Esophagus squamous epithelium (tissue), 4 donors: ENCODE measurements around the gene FBXL20.

Experiments
- POLR2A ChIP-seq, 4 donors: fragments of 450-650 bp; IDR thresholded peaks; one replicate each; pipeline ENCODE4 v1.6.1; 2017; ENCODE audit warnings: antibody characterized with exemption in 4 of 4, mild to moderate bottlenecking in 4 of 4, moderate library complexity in 3 of 4
- TF ChIP-seq, protein P1 (sequence below), 6 experiments: fragments of 450-650 bp in 4 of 6; fragments of 200-600 bp in 2 of 6; sonication (generic) in 2 of 6; IDR thresholded peaks; one replicate each; pipeline ENCODE4 v1.5.1; 2016 to 2019; ENCODE audit warnings: antibody characterized with exemption in 6 of 6, mild to moderate bottlenecking in 4 of 6, moderate library complexity in 4 of 6

DNA sequence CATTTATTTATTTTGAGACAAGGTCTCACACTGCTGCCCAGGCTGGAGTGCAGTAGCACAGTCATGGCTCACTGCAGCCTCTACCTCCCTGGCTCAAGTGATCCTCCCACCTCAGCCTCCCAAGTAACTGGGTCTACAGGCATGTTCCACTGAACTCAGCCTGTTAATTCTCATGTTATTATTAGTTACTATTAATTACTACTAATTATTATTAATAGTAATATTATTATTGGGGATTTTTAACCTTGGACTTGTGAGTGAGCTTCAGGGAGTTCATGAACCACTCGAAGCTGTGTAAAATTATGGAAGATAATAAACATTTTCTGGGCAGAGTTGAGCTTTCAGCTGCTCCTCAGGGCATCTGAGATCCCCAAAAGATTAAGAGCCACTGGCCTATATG, 171.1 kb downstream of the FBXL20 start:
- TF ChIP-seq, protein P1, sequence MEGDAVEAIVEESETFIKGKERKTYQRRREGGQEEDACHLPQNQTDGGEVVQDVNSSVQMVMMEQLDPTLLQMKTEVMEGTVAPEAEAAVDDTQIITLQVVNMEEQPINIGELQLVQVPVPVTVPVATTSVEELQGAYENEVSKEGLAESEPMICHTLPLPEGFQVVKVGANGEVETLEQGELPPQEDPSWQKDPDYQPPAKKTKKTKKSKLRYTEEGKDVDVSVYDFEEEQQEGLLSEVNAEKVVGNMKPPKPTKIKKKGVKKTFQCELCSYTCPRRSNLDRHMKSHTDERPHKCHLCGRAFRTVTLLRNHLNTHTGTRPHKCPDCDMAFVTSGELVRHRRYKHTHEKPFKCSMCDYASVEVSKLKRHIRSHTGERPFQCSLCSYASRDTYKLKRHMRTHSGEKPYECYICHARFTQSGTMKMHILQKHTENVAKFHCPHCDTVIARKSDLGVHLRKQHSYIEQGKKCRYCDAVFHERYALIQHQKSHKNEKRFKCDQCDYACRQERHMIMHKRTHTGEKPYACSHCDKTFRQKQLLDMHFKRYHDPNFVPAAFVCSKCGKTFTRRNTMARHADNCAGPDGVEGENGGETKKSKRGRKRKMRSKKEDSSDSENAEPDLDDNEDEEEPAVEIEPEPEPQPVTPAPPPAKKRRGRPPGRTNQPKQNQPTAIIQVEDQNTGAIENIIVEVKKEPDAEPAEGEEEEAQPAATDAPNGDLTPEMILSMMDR (IDR thresholded peaks at IDR 0.05): no peak
- no peak for TF ChIP-seq POLR2A (IDR thresholded peaks at IDR 0.05)
